HG03025 (cell line): ENCODE measurements around the gene JARID2.

Experiments
- ATAC-seq: cut with Tn5 transposase; IDR thresholded peaks from one replicate; pipeline ENCODE4 v1.9.1; 2021; ENCODE audit warnings: mild to moderate bottlenecking, moderate library complexity; ENCODE audit not compliant: unreplicated experiment, low FRiP score

JARID2 gene

GRCh38 chr6:15499125-15499524 is 253.3 kb downstream of the JARID2 start:
- ATAC-seq: no peak

DNA sequence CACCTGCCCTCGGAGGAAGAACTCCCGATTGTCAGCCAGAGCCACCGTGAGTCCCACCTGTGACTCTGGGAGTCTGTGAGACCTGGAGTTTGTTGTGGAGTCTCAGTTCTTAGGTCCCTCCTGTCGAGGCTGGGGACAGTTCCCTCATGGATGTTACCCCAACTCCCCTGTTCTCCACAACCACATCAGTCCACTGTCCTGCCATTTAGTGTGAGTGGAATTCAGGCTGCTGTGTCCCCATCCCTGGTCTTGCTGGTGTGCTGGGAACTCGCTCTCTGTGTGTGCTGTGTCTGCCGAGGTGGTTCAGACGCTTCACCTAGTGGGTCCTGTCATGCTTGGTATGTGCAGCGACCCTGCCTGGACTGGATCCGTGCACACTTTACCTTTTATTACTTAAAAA is 253.7 kb downstream of the JARID2 start:
- ATAC-seq: no peak

DNA sequence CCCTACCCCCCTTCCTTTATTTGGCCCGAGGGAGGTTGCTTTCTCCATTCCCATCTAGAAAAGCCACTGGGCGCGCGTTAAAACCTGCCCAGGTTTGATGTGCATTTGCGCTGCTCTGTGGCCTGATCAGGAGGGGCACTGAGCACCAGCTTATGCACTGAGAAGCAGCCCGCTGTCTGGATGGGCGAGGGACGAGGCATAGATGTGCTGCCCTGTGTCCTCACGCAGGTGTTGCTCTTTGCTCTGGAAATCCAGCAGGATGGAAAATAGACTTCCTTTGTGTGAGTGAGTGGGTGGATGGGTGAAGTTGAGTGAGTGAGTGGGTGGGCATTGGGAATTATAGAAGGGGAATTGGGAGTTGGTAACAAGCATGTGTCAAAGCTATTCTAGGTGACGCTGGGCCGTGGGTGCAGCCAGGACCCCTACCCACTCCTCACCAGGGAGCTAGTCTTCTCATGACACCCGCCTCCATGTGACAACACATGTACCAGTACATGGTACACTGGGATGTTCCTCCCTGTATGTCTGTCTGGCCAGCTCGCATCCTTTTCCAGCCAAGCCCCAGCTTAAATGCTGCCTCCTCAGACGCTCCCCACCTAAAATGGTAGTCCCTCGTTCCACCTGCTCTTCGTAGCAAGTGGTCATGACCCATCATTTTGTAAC is 254.3 kb downstream of the JARID2 start:
- ATAC-seq: no peak

GRCh38 chr6:15500901-15501825 is 255.3 kb downstream of the JARID2 start:
- ATAC-seq: no peak

- no peak for ATAC-seq
Observed at GRCh38 chr6:15501826-15502445, 256.1 kb downstream of the JARID2 start.

DNA sequence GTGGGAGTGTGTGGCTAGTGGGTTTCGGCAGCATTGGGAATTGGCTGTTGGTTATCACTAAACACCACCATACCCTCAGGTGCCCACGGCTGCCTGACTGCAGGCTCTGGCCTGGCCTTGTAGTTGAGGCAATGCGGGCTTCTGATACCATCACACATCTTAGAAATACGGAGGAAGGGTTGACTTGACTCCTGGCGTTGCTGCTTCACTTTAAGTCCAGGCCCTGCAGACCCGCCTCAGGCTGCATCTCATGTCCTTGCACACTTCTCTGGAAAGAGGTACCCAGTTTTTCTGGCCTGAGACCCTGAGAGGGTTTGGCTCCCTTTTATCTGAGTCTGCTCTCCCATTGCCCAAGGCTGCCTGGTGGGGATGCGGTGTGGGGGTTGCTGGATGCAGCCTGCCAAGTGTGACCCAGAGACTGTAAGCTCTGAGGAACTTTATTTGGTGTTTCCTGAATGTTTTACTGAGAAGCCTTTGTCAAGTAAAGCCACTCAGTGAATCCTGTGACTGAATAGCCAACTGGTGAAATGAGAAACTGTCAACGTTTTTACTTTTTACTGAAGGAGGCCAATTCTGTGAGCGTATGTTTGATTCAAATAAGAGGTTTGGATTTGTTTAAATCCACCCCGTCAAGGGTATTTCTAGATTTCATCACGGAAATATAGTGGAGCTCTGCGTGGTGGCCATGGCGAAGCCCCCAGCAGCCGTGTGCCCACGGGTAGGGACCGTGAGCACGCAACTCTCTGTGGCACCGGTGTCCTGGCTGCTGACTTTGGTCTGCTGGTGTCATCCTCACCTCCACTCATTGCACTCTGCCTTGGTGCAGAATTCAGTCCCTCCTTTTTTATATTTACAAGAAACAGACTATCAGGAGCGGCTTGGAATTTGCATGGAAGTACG is 256.8 kb downstream of the JARID2 start:
- ATAC-seq: no peak

GRCh38 chr6:15503346-15503680 is 257.4 kb downstream of the JARID2 start:
- no peak for ATAC-seq

DNA sequence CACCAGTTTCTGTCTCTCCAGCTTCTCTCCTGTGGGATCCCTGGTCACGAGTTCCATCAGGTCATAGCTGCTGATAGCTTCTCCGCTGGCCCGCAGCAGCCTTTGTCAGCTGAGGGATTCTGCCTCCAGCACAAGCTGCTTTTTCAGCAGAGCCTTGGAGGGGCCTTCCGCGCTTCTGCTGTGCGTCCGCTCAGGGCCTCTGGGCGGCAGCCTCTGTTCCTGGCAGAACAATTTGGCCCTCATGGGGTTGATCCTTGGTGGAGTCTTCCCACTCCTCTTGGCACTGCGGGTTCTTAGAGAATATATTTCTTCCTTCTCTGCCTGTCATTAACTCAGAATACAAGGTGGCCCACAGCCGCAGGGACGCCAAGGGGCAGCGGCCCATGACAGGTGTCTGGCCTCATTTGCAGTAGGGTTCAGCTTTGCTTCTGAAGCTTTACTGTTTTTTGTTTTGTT is 258.2 kb downstream of the JARID2 start:
- no peak for ATAC-seq

DNA sequence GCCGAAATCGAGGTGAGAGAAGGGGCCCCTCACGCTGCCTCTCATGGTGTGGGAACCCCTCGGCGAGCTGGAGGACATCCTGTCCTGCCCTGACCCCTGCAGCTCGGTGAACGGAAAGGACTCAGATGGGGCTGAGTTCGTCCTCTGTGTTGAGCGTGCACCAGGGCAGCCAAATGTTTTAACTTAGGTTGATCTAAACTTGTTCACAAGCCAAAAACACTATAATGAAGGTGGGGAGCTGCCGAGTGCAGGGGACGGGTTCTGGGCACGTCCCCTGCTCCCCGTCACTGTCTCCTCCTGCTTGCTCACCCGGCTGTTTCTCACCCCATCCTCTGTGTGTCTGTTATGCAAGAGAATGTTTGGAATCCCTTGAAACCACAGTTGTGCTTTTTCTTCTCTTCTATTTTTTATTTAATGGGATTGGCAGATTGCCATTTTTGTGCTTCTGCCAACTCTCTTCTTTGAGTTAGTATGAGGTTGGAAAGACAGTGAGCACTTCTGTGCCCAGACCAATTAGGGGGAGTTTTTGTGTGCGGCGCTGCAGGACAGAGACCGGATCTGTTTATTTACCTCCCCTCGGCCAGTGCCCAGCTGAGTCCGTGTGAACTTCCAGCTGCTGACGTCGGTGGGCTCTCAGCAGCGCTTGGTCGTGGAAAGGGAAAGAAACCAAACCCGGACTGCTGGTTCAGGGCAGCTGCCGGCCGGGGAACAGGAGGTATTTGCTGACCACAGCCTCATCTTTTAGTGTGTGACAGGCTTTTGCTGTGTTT is 258.9 kb downstream of the JARID2 start:
- no peak for ATAC-seq

- ATAC-seq: no peak
Observed at GRCh38 chr6:15505463-15505918, 259.6 kb downstream of the JARID2 start.

DNA sequence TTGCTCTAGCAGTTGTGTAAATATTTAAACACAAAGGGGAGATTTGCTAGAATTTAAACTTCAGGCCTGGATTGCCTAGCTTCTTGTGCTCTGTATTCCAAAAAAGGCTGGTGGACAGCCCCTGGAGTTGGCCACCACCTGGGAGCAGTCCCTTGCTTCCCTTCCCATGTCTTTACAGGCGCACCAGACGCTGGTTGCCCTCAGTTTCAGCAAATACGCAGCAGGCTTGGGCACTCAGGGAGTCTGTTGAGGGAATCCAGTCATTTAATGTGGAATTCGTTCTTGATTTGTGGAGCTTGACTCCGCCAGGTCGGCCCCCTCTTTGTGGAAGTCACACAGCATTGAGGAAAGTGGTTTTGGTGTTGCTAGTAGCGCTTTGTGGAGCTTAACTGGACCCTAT is 260.2 kb downstream of the JARID2 start:
- ATAC-seq: no peak

DNA sequence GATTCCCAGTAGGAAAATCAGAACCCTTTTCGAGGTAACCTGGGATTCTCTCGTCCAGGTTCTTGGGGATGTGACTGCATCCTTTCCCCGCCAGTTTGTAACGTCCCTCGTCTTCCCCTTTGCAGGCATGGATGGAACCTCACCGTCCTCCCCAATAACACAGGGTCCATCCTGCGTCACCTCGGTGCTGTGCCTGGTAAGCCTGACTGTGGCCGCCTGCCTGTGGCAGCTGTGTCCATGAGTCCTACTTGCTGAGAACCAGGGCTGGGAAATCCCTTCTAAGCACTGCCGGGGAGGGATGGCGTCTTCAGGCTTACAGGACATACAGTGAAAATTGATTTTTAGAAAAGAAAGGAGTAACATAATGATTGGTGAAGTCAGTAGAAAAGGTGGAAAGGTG is 261.4 kb downstream of the JARID2 start:
- no peak for ATAC-seq

DNA sequence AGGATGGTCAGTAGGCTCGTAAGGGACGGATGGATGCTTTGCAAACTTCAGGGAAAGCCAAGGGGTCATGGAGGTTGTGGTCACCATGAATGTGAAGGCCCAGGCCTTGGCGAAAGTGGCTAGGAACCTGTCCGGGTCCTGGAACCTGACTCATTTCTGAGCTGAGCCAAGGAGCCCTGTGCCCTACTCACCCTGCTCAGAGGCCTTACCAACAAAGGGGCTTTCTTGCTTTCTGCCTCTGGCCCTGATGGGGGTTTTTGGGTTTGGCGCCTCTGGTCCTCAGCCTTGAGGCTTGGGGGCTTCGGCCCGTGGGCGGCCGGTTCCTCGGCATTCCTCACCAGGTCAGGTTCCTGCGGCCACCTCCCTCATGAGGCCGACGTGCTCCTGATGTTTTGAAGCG is 261.9 kb downstream of the JARID2 start:
- no peak for ATAC-seq

GRCh38 chr6:15508441-15508871 is 262.6 kb downstream of the JARID2 start:
- ATAC-seq: no peak

DNA sequence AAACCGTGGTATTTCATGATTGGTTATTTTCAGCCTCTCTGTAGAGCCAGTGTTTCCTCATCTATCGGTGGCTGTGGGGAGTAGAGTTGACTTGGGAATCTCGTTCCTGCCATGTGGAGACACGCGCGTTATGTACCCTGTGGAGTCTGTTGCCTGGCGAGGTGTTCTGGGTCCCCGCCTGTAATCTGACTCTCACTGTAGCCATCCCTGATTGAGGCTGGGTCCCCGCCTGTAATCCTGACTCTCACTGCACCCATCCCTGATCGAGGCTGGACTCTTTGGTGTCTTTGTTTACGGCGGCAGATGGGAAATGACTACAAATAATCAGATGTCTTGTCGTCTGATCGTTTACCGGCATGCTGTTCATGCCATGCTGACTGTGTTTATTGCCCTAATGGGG is 263.1 kb downstream of the JARID2 start:
- ATAC-seq: no peak

DNA sequence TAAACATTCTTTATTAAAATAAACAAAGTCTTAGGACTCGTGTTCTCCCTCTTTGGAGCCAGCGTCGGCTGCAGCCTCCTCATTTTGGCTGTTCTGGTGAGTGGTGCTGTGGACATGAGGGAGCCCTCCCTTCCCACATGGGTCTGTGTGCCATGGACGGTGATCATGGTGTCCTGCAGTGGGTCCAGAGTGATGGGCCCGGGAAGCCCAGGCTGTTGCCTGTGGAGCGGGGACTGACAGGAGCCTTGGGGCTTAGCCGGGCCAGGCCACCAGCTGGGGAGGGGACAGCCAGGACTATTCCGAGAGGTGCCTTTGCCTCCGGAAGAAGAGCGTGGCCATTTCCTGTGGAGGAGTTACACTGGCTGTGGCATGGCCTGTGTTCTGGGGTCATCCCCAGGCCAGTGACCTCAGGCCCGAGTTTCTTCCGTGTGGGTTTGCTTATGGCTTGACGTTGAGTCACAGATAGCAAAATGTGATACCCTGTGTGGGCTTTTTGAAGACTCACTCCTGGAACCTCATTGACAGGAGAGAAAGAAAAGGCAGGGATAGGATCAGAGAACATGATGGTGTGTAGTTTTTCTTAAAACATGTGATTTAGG is 263.6 kb downstream of the JARID2 start:
- no peak for ATAC-seq

DNA sequence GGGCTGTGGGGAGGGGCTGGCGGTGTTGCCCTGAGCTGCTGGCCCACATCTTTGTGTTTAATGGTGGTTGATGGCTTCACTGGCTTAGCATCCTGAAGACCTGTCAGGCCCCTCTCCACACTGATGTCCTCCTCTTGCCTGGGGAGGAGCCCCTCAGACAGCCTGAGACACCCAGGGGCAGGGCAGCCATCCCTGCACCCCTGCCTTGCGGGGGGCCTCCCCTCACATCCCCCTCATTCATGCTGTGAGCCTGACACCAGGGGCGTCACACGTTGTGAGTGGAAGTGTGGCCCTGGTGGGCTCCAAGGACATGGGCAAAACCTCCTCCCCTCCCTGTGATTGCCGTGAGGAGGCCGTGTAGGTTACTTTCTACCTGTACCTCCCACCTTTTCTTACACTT is 264.3 kb downstream of the JARID2 start:
- ATAC-seq: no peak

- no peak for ATAC-seq
Observed at GRCh38 chr6:15510536-15511247, 264.8 kb downstream of the JARID2 start.
